ENCODE results near the gene HES1. TPM values are rescaled to one million over a fixed set of nuclear protein-coding genes. Genes with fewer than 3 reads are reported as not detected.

The HES1 gene
- total and polyA plus RNA-seq, 9 of the 15 experiments (the other 6 are each of a cell fraction or from before 2014, with no cell fraction given): 3.4 to 37.0 (median 19.3) TPM

- H3K27ac ChIP-seq (ENCODE audit: extremely low read depth, low read depth, low read length): no peak overlapping the region
- DNase-seq (ENCODE audit: extremely low read depth in 1 of 4, low spot score in 3 of 4) (no peak), FAIRE-seq (no peak), ATAC-seq (no peak)
- H2AFZ ChIP-seq (ENCODE audit: low read depth, low read length): no peak overlapping the region
- no peak overlapping the region for H3K4me3 ChIP-seq
- WGBS (ENCODE audit: insufficient coverage, low coverage, missing lambda C conversion rate): 84% methylated on average over 6 of the region's 6 CpGs
- peaks cover 6 to 18% of the 10 kb centered on the region in 2 experiments for H3K4me1 ChIP-seq (replicated peaks in 1 of 2; ENCODE audit: control insufficient read depth in 2 of 2, insufficient read depth in 2 of 2, low read length in 2 of 2)
- H3K79me2 ChIP-seq (ENCODE audit: control insufficient read depth, insufficient read depth, low read length): no peaks in the 10 kb centered on the region
- H3K9ac ChIP-seq (ENCODE audit: insufficient read depth in 1 of 2, low read depth in 2 of 2, low read length in 2 of 2): no peak overlapping the region
- H4K20me1 ChIP-seq (replicated peaks; ENCODE audit: control insufficient read depth, insufficient read depth, low read length): no peaks in the 10 kb centered on the region
- TF ChIP-seq XRCC4 (IDR thresholded peaks at IDR 0.05; ENCODE audit: extremely low read depth, insufficient read depth, insufficient read length) (no peak), CBX8 (IDR thresholded peaks at IDR 0.05; ENCODE audit: borderline replicate concordance, extremely low read depth, low read depth, low read length, poor library complexity, severe bottlenecking) (no peak), E2F5 (CRISPR knock-in tag; IDR thresholded peaks at IDR 0.05) (no peak), HBP1 (CRISPR knock-in tag; IDR thresholded peaks at IDR 0.05) (no peak), SREBF2 (CRISPR knock-in tag; IDR thresholded peaks at IDR 0.05) (no peak), GATAD2B (IDR thresholded peaks at IDR 0.05; ENCODE audit: borderline replicate concordance) (no peak), SRSF3 (IDR thresholded peaks at IDR 0.05; ENCODE audit: insufficient read depth, low read length) (no peak), JUN (IDR thresholded peaks at IDR 0.05; ENCODE audit: borderline replicate concordance, low read depth, low read length) (no peak), JUN (CRISPR knock-in tag; IDR thresholded peaks at IDR 0.05; ENCODE audit: borderline replicate concordance) (no peak), JUNB (CRISPR knock-in tag; conservative IDR thresholded peaks at IDR 0.05) (no peak), PKNOX1 (IDR thresholded peaks at IDR 0.05) (no peak), PHF8 (IDR thresholded peaks at IDR 0.05; ENCODE audit: borderline replicate concordance, low read length) (no peak)
- TF ChIP-seq, protein P1, sequence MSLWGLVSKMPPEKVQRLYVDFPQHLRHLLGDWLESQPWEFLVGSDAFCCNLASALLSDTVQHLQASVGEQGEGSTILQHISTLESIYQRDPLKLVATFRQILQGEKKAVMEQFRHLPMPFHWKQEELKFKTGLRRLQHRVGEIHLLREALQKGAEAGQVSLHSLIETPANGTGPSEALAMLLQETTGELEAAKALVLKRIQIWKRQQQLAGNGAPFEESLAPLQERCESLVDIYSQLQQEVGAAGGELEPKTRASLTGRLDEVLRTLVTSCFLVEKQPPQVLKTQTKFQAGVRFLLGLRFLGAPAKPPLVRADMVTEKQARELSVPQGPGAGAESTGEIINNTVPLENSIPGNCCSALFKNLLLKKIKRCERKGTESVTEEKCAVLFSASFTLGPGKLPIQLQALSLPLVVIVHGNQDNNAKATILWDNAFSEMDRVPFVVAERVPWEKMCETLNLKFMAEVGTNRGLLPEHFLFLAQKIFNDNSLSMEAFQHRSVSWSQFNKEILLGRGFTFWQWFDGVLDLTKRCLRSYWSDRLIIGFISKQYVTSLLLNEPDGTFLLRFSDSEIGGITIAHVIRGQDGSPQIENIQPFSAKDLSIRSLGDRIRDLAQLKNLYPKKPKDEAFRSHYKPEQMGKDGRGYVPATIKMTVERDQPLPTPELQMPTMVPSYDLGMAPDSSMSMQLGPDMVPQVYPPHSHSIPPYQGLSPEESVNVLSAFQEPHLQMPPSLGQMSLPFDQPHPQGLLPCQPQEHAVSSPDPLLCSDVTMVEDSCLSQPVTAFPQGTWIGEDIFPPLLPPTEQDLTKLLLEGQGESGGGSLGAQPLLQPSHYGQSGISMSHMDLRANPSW (CRISPR knock-in tag; IDR thresholded peaks at IDR 0.05): no peak
- H3K4me2 ChIP-seq (ENCODE audit: insufficient read depth, low read length): no peak overlapping the region
- H3K9me3 ChIP-seq (replicated peaks; ENCODE audit: control insufficient read depth, insufficient read depth, low read depth, low read length): no peaks in the 10 kb centered on the region
- ChIA-PET POLR2A (interaction anchor here (0.7 kb wide), 2 partner anchors 29 to 81 kb away, joined by 3 to 4 read pairs; no protein-coding TSS in a partner anchor), CTCF (ENCODE audit: low intra/inter-chr PET ratio) (no interaction called here)
- H3K9me1 ChIP-seq (ENCODE audit: control insufficient read depth, insufficient read depth, low read length): no peaks in the 10 kb centered on the region
- no peaks in the 10 kb centered on the region for H3K27me3 ChIP-seq (ENCODE audit: control insufficient read depth in 2 of 2, insufficient read depth in 2 of 2, low read length in 2 of 2)
- no peaks in the 10 kb centered on the region for H3K36me3 ChIP-seq (ENCODE audit: control insufficient read depth, insufficient read depth, low read length)
- intact Hi-C loops (cut with micrococcal nuclease): no loop called here
- in situ Hi-C loops (cut with MboI): loop anchor here (10.0 kb wide), 1 partner anchor 152 kb away; no protein-coding TSS in a partner anchor
- BruUV-seq (replicated peaks): no TSS peak
Measured at GRCh38 chr3:194162817-194163584, 27.1 kb downstream of the HES1 start.
